BJ (cell line): ENCODE results near the gene TAAR9. TPM values are rescaled to one million over a fixed set of nuclear protein-coding genes. Genes with fewer than 3 reads are reported as not detected.

ENCODE experiments used
- CTCF ChIA-PET: fragments of 350-600 bp; formaldehyde crosslinking; extraction: SDS; loops from one replicate; lab custom pipeline; 2021; ENCODE audit warnings: antibody characterized with exemption, inconsistent platforms; lab: Yijun Ruan, JAX
- POLR2A ChIA-PET: fragments of 300-600 bp; sonication (Branson Sonifier 250); formaldehyde crosslinking; extraction: SDS; loops from one replicate; lab custom pipeline; 2021; ENCODE audit warnings: antibody characterized with exemption; lab: Charles Lee
- DNase-seq: peaks from one replicate; pipeline ENCODE4 v3.0.0-alpha.2; 2011; ENCODE audit warnings: low read depth
- H3K27me3 ChIP-seq: 2 replicates; pipeline ENCODE4 v1.6.0; 2011; ENCODE audit warnings: low read length; ENCODE audit not compliant: control insufficient read depth, insufficient read depth
- H3K36me3 ChIP-seq: 2 replicates; pipeline ENCODE4 v1.5.1; 2011; ENCODE audit warnings: low read length; ENCODE audit not compliant: control insufficient read depth, insufficient read depth
- H3K4me3 ChIP-seq: 2 replicates; pipeline ENCODE4 v1.5.1; 2011; ENCODE audit warnings: low read depth, mild to moderate bottlenecking, control low read depth, low read length
- polyA plus RNA-seq: library from polyadenylated mRNA; depleted of rRNA; stranded (reverse); fragments of >200 nt; gene quantifications from 2 replicates; pipeline ENCODE4 v1.2.3, GENCODE V29; 2011
- TF ChIP-seq, protein P1 (sequence below): IDR thresholded peaks from 2 replicates; pipeline ENCODE4 v1.5.1; 2011; ENCODE audit warnings: low read depth, mild to moderate bottlenecking, control low read depth, inconsistent platforms, low read length, moderate library complexity; ENCODE audit not compliant: insufficient read depth

TAAR9 gene
- polyA plus RNA-seq, 1 experiment = not detected

DNA sequence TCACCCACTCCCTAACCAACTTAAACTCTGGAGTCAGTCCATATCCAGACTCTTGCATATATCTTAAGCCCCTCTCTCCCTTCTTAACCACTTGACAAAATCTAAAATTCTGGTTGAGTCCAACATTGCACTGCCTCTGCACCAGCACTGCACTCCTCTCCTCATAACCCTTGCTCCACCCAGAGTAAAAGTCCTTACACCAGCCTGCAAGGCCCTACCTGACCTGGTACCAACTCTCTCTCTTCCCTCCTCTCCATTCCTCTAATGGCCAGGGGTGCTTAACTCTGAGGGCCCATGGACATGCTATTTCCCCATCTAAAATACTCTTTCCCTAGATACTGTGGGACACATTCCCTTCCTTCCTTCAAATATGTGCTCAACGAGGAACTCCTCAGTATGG, 46.2 kb upstream of the TAAR9 start:
- CTCF ChIA-PET = no interaction called here
- POLR2A ChIA-PET = no interaction called here
- TF ChIP-seq, protein P1, sequence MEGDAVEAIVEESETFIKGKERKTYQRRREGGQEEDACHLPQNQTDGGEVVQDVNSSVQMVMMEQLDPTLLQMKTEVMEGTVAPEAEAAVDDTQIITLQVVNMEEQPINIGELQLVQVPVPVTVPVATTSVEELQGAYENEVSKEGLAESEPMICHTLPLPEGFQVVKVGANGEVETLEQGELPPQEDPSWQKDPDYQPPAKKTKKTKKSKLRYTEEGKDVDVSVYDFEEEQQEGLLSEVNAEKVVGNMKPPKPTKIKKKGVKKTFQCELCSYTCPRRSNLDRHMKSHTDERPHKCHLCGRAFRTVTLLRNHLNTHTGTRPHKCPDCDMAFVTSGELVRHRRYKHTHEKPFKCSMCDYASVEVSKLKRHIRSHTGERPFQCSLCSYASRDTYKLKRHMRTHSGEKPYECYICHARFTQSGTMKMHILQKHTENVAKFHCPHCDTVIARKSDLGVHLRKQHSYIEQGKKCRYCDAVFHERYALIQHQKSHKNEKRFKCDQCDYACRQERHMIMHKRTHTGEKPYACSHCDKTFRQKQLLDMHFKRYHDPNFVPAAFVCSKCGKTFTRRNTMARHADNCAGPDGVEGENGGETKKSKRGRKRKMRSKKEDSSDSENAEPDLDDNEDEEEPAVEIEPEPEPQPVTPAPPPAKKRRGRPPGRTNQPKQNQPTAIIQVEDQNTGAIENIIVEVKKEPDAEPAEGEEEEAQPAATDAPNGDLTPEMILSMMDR = no peak
- Histone ChIP-seq H3K27me3 (no peaks in the 10 kb centered on the region), H3K4me3 (no peak overlapping the region), H3K36me3 (no peaks in the 10 kb centered on the region; the same call in 1 of the 2 replicates)
- no peak for DNase-seq

DNA sequence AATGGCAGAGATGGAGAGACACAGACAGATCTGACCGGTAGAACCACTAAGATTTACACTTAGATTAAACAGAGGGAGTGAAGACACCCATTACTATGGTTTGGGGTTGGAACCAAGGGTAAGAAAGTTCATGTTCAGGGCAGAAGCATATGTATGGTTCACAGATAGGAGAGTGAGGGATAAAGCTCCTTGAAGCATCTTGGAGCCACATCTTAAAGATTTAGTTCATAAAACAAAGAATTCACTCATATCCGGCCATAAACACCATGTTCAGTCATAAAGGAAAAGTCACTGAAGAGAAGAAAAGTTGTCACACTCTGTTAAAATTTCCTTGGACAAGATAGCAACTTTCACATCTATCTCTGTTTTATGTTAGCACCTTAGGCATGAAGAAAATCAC, 43.1 kb upstream of the TAAR9 start:
- DNase-seq = no peak
- CTCF ChIA-PET = interaction anchor here (1.4 to 3.9 kb wide), 3 partner anchors 9 to 215 kb away, joined by 3 to 19 read pairs (median 14); no protein-coding TSS in a partner anchor
- POLR2A ChIA-PET = no interaction called here

DNA sequence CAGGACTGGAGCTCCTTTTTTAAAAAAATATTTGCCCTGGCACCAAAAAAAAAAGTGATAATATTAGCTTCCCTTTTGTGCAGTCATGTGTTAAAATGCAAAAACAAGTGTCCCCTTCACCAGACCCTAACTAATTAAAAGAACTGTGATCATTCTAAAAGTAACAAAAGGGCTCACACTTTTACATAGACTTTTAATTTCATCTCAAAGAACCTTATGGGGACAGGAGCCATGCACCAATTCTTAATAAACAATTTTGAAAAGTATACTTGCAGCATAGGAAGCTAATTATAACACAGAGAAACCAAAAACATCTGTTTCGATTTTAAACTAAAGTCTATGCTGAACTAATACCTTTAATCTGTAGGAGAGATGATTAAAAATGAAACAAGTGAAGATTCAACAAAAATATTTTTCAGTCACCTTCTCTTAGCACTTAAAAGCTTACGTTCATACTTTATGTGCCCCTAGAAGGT, 42.4 kb upstream of the TAAR9 start:
- TF ChIP-seq, protein P1 = no peak
- no peaks in the 10 kb centered on the region for H3K27me3 ChIP-seq
- POLR2A ChIA-PET = interaction anchor here (0.6 kb wide), 1 partner anchor 206 kb away, joined by 3 read pairs; no protein-coding TSS in a partner anchor

More for the DNA sequence above, 43.1 kb upstream of the TAAR9 start:
- no peak overlapping the region for H3K4me3 ChIP-seq
- no peaks in the 10 kb centered on the region; the same call in 1 of the 2 replicates for H3K36me3 ChIP-seq
- no peaks in the 10 kb centered on the region for H3K27me3 ChIP-seq
- TF ChIP-seq, protein P1 = no peak

DNA sequence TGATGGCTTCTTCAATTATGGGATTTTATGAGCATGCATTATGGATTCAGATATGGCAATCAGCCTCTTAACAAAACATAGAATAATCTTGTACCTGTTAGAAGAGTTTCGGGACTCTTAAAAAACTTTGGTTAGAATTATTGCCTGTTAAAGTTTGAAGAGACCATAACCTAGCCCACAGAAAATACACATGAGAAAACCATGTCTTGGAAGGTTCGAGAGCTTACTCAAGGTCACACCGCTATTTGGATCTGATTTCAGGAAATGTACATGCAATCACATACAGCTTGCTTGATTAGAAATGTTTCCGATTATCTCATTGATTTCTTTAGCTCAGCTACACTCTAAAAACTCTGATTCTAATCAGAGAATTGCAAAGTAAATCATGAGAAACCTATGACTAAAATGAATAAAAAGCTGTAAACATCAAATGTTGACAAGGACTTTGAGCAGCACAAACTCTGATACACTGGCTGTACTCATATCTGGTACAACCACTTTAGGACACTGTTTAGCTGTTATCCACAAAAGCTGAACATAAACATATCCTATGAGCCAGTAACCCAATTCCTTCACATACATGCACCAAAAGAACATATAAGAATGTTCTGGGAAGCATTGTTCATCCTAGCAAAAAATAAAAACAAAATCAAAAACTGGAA, 41.4 kb upstream of the TAAR9 start:
- POLR2A ChIA-PET = no interaction called here
- Histone ChIP-seq H3K4me3 (no peak overlapping the region), H3K36me3 (no peaks in the 10 kb centered on the region; the same call in none of the 2 replicates), H3K27me3 (no peaks in the 10 kb centered on the region)
- DNase-seq = no peak
- CTCF ChIA-PET = interaction anchor here (1.1 to 3.9 kb wide), 5 partner anchors 11 to 581 kb away, joined by 3 to 19 read pairs (median 6); no protein-coding TSS in a partner anchor
- TF ChIP-seq, protein P1 = no peak

More for the DNA sequence above, 42.4 kb upstream of the TAAR9 start:
- Histone ChIP-seq H3K36me3 (no peaks in the 10 kb centered on the region; the same call in 1 of the 2 replicates), H3K4me3 (no peak overlapping the region)
- CTCF ChIA-PET = interaction anchor here (1.2 to 3.9 kb wide), 4 partner anchors 9 to 216 kb away, joined by 3 to 19 read pairs (median 8); no protein-coding TSS in a partner anchor
- no peak for DNase-seq

DNA sequence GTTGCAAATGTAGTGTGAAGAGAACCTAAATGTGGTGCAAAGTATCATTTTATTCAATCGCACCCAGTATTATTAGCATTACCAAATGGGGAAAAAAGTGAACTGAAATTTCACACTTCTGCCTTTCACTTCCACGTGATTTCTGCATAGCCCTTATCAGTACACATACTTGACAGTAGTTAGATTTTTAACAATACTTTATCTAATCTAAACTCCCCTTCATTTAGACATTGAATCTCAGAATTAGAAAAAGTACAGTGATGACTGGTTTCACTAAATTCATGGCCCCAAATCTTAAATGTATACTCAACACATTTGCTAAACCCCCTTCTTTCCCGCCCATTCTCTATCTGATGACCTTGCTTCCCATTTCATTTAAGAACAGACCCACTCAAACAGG, 39.4 kb upstream of the TAAR9 start:
- ChIA-PET CTCF (no interaction called here), POLR2A (no interaction called here)
- H3K27me3 ChIP-seq = no peaks in the 10 kb centered on the region
- no peak overlapping the region for H3K4me3 ChIP-seq
- DNase-seq = no peak
- TF ChIP-seq, protein P1 = no peak
- H3K36me3 ChIP-seq = no peaks in the 10 kb centered on the region; the same call in none of the 2 replicates
